CD14-positive monocyte (primary cell): ENCODE data around the gene KDM3B. TPM values are rescaled to one million over a fixed set of nuclear protein-coding genes. Genes with fewer than 3 reads are reported as not detected.

ENCODE experiments used
- DNase-seq, 3 donors: peaks; one replicate each; pipeline ENCODE4 v3.0.0-alpha.2; 2011 to 2022
- H2AFZ ChIP-seq: 2 replicates; pipeline ENCODE4 v1.6.0; 2012; ENCODE audit warnings: mild to moderate bottlenecking, low read depth, low read length, inconsistent platforms; ENCODE audit not compliant: insufficient read depth, poor library complexity, severe bottlenecking
- H3K27ac ChIP-seq, 2 donors: 1 replicate in 1 of 2; 2 replicates in 1 of 2; pipeline ENCODE4 v1.5.1; 2012 to 2013; ENCODE audit warnings: low read length in 2 of 2, control low read depth in 1 of 2, inconsistent platforms in 1 of 2, low read depth in 1 of 2, mild to moderate bottlenecking in 1 of 2
- H3K27me3 ChIP-seq, 2 donors: one replicate each; pipeline versions ENCODE4 v1.6.0 to v1.6.1; 2011 to 2013; ENCODE audit warnings: low read length in 2 of 2; ENCODE audit not compliant: control insufficient read depth in 2 of 2, insufficient read depth in 2 of 2
- H3K36me3 ChIP-seq, 2 donors: replicated peaks in 1 of 2; 1 replicate in 1 of 2; 2 replicates in 1 of 2; pipeline versions ENCODE4 v1.5.1 to v1.6.1; 2012 to 2013; ENCODE audit warnings: low read length in 2 of 2, control low read depth in 1 of 2, inconsistent platforms in 1 of 2, mild to moderate bottlenecking in 1 of 2; ENCODE audit not compliant: insufficient read depth in 2 of 2, control insufficient read depth in 1 of 2
- H3K4me1 ChIP-seq, 2 donors: 1 replicate in 1 of 2; 2 replicates in 1 of 2; pipeline versions ENCODE4 v1.5.1 to v1.6.1; 2012 to 2013; ENCODE audit warnings: low read length in 2 of 2, control low read depth in 1 of 2, inconsistent platforms in 1 of 2, mild to moderate bottlenecking in 1 of 2, moderate library complexity in 1 of 2; ENCODE audit not compliant: insufficient read depth in 2 of 2, control insufficient read depth in 1 of 2
- H3K4me2 ChIP-seq: replicated peaks from 2 replicates; pipeline ENCODE3; 2012; ENCODE audit warnings: low read length, moderate library complexity, mild to moderate bottlenecking; ENCODE audit not compliant: poor library complexity, severe bottlenecking; ENCODE audit errors: extremely low read depth
- H3K4me3 ChIP-seq, 3 experiments: fragments of 200-600 bp in 1 of 3; sonication (generic) in 1 of 3; replicated peaks in 1 of 3; 1 replicate in 2 of 3; 2 replicates in 1 of 3; pipeline ENCODE4 v1.5.1; 2011 to 2013; ENCODE audit warnings: low read length in 3 of 3, mild to moderate bottlenecking in 3 of 3, control low read depth in 2 of 3, low read depth in 2 of 3, inconsistent platforms in 1 of 3, moderate library complexity in 1 of 3
- H3K79me2 ChIP-seq: 2 replicates; pipeline ENCODE4 v1.6.0; 2012; ENCODE audit warnings: mild to moderate bottlenecking, control low read depth, inconsistent platforms, low read length, moderate library complexity; ENCODE audit not compliant: insufficient read depth
- H3K9ac ChIP-seq: 2 replicates; pipeline ENCODE4 v1.6.0; 2017; ENCODE audit warnings: low read length, mild to moderate bottlenecking; ENCODE audit not compliant: insufficient read depth, poor library complexity, severe bottlenecking
- H3K9me3 ChIP-seq, 2 donors: replicated peaks in 1 of 2; 1 replicate in 1 of 2; 2 replicates in 1 of 2; pipeline versions ENCODE4 v1.5.1 to v1.6.1; 2012 to 2013; ENCODE audit warnings: low read length in 2 of 2, control low read depth in 1 of 2; ENCODE audit not compliant: control insufficient read depth in 1 of 2, insufficient read depth in 1 of 2
- H4K20me1 ChIP-seq: 2 replicates; pipeline ENCODE4 v1.6.0; 2012; ENCODE audit warnings: mild to moderate bottlenecking, low read length, control low read depth, moderate library complexity; ENCODE audit not compliant: insufficient read depth
- H3K27ac Mint-ChIP-seq, 7 donors: one replicate each; pipeline ENCODE4 v1.8.0; 2020; ENCODE audit warnings: mild to moderate bottlenecking in 7 of 7, mixed read lengths in 7 of 7, moderate library complexity in 6 of 7, inconsistent platforms in 2 of 7
- H3K27me3 Mint-ChIP-seq, 3 donors: one replicate each; pipeline ENCODE4 v1.8.0; 2021 to 2022; ENCODE audit warnings: low read depth in 3 of 3, mild to moderate bottlenecking in 3 of 3, mixed read lengths in 3 of 3, moderate library complexity in 3 of 3, inconsistent platforms in 1 of 3
- H3K36me3 Mint-ChIP-seq, 2 donors: one replicate each; pipeline ENCODE4 v1.8.0; 2020; ENCODE audit warnings: mixed read lengths in 2 of 2, inconsistent platforms in 1 of 2, mild to moderate bottlenecking in 1 of 2
- H3K4me1 Mint-ChIP-seq: one replicate; pipeline ENCODE4 v1.8.0; 2020; ENCODE audit warnings: mild to moderate bottlenecking, mixed read lengths
- H3K4me3 Mint-ChIP-seq, 2 donors: one replicate each; pipeline ENCODE4 v1.8.0; 2020; ENCODE audit warnings: mild to moderate bottlenecking in 2 of 2, mixed read lengths in 2 of 2, moderate library complexity in 1 of 2
- H3K9me3 Mint-ChIP-seq, 7 donors: one replicate each; pipeline ENCODE4 v1.8.0; 2020 to 2022; ENCODE audit warnings: mixed read lengths in 7 of 7, mild to moderate bottlenecking in 6 of 7, moderate library complexity in 6 of 7, inconsistent platforms in 2 of 7
- CTCF ChIP-seq: fragments of 200-600 bp; IDR thresholded peaks from one replicate; pipeline ENCODE4 v1.8.0; 2022; ENCODE audit warnings: antibody characterized with exemption, mild to moderate bottlenecking
- WGBS: methylation state at CpG from one replicate; pipeline ENCODE4 v1.1.5; 2013; ENCODE audit warnings: missing lambda C conversion rate; ENCODE audit not compliant: insufficient coverage; 5-methylcytosine and 5-hydroxymethylcytosine counted together
- intact Hi-C, 2 donors: fragments of 100-400 bp; cut with micrococcal nuclease; formaldehyde crosslinking; loops; one replicate each; pipeline versions ENCODE4 v1.15.0 to v1.15.1; 2023
- polyA plus RNA-seq, 3 donors: library from polyadenylated mRNA; depleted of rRNA in 1 of 3; unstranded in 2 of 3; stranded (reverse) in 1 of 3; fragments of 300-500 nt in 2 of 3; fragments of >200 nt in 1 of 3; fragmentation: Illumina TruSeq in 2 of 3; gene quantifications; 1 replicate in 2 of 3; 2 replicates in 1 of 3; pipeline ENCODE4 v1.2.3, GENCODE V29; 2012 to 2021

Gene KDM3B
- polyA plus RNA-seq, 3 donors = 11.7 to 52.1 (median 17.4) TPM

GRCh38 chr5:138350563-138350890 is 2.0 kb upstream of the KDM3B start:
- no peak overlapping the region for H3K9ac ChIP-seq
- H3K27me3 Mint-ChIP-seq = no peaks in the 10 kb centered on the region

GRCh38 chr5:138351056-138351455 is 1.4 kb upstream of the KDM3B start:
- no peaks in the 10 kb centered on the region for H3K27me3 Mint-ChIP-seq
- Histone ChIP-seq H2AFZ (no peak overlapping the region), H3K27me3 (no peaks in the 10 kb centered on the region), H3K36me3 (peaks cover 32 to 35% of the 10 kb centered on the region in 2 donors), H3K4me3 (no peak overlapping the region), H3K4me2 (no peak overlapping the region), H4K20me1 (peaks cover 47% of the 10 kb centered on the region), H3K79me2 (peaks cover 45% of the 10 kb centered on the region), H3K9me3 (peaks cover 0 to 6% of the 10 kb centered on the region in 2 donors), H3K9ac (no peak overlapping the region), H3K27ac (no peak overlapping the region), H3K4me1 (peaks cover 21 to 25% of the 10 kb centered on the region in 2 donors)
- intact Hi-C loops = loop anchor here in 1 of 2 donors (5.0 kb wide), 1 partner anchor 191 kb away; the partner anchor contains the start of gene ETF1
- peaks cover 31 to 43% of the 10 kb centered on the region in 2 donors for H3K36me3 Mint-ChIP-seq
- no peak for DNase-seq
- no peak for TF ChIP-seq CTCF
- no peak overlapping the region for H3K27ac Mint-ChIP-seq
- no peak overlapping the region for H3K4me3 Mint-ChIP-seq
- H3K9me3 Mint-ChIP-seq = peaks cover 4 to 12% (median 8%) of the 10 kb centered on the region in 7 donors
- H3K4me1 Mint-ChIP-seq = peaks cover 37% of the 10 kb centered on the region
- WGBS = no CpG with 5 or more reads among the region's 1 CpG

More at GRCh38 chr5:138350563-138350890, 2.0 kb upstream of the KDM3B start:
- H3K9me3 Mint-ChIP-seq = peaks cover 4 to 13% (median 8%) of the 10 kb centered on the region in 7 donors
- no peak overlapping the region for H3K4me2 ChIP-seq
- peaks cover 0 to 6% of the 10 kb centered on the region in 2 donors for H3K9me3 ChIP-seq
- H3K36me3 ChIP-seq = peaks cover 37 to 40% of the 10 kb centered on the region in 2 donors
- peaks cover 33% of the 10 kb centered on the region for H3K4me1 Mint-ChIP-seq
- no peaks in the 10 kb centered on the region for H3K27me3 ChIP-seq
- DNase-seq = no peak
- no peak overlapping the region for H2AFZ ChIP-seq
- peaks cover 40% of the 10 kb centered on the region for H3K79me2 ChIP-seq
- peaks cover 20 to 21% of the 10 kb centered on the region in 2 donors for H3K4me1 ChIP-seq
- H3K36me3 Mint-ChIP-seq = peaks cover 36 to 47% of the 10 kb centered on the region in 2 donors
- intact Hi-C loops = loop anchor here in 1 of 2 donors (5.0 kb wide), 1 partner anchor 192 kb away; the partner anchor contains the start of gene ETF1
- H3K27ac ChIP-seq = no peak overlapping the region
- H3K4me3 ChIP-seq = no peak overlapping the region
- no peak overlapping the region for H3K4me3 Mint-ChIP-seq
- peaks cover 44% of the 10 kb centered on the region for H4K20me1 ChIP-seq
- H3K27ac Mint-ChIP-seq = peak overlapping the region in 3 of 7 donors; percentile 22 to 81 (median 56)
- no peak for TF ChIP-seq CTCF
